Measurements from ENCODE around the gene SSR1. TPM values are rescaled to one million over a fixed set of nuclear protein-coding genes. Genes with fewer than 3 reads are reported as not detected.

The SSR1 gene
- total RNA-seq, 1 donor from 2014 or later = 96.6 TPM

DNA sequence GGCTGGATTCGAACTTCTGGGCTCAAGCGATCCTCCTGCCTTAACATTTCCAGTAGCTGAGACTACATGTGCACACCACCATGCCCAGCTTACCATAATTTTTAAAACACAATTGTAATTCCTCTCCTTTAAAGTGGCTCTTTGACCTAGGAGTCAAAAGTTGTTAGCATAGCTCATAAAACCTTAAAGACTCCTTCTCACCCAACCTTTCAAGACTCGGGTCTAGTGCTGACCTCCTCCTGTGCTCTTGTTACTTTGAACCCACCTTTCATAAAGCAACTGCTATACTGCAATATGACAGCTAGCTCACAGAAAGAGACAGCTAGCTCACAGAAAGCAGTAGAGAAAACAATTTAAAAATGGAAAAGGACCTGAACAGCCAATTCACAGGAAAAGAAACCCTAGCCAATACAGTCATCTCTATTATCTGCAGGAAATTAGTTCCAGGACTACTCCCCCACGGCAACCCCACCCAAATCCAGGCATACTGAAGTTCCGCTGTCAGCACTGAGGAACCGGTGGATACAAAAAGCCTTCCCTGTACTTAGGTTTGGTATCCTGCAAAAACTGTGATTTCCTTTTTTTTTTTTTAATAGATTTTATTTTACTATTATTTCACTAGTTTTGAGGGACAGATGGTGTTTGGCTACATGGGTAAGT lies 20.3 kb downstream of the SSR1 start:
- Histone ChIP-seq H3K4me2 (no peak overlapping the region), H3K36me3 (peaks cover 49% of the 10 kb centered on the region), H2AFZ (replicated peaks) (no peak overlapping the region), H3K9me3 (ENCODE audit: low read depth) (no peaks in the 10 kb centered on the region), H3K79me2 (ENCODE audit: low read depth) (no peaks in the 10 kb centered on the region), H3F3A (ENCODE audit: low read depth) (no peaks in the 10 kb centered on the region), H3K27me3 (no peaks in the 10 kb centered on the region), H4K20me1 (ENCODE audit: low read depth) (no peaks in the 10 kb centered on the region), H3K27ac (no peak overlapping the region), H3K4me3 (no peak overlapping the region), H3K9ac (no peak overlapping the region), H3K4me1 (no peaks in the 10 kb centered on the region)
- Mint-ChIP-seq H3K27me3 (ENCODE audit: insufficient read depth, low read depth) (no peaks in the 10 kb centered on the region), H3K4me3 (no peak overlapping the region), H3K27ac (no peak overlapping the region), H3K4me1 (no peaks in the 10 kb centered on the region), H3K36me3 (peaks cover 15% of the 10 kb centered on the region), H3K9me3 (no peaks in the 10 kb centered on the region)
- TF ChIP-seq EZH2 (IDR thresholded peaks at IDR 0.05) = no peak
- no peak for DNase-seq (ENCODE audit: low spot score)

GRCh38 chr6:7290079-7290478 lies 22.9 kb downstream of the SSR1 start:
- no peaks in the 10 kb centered on the region for H3K4me1 ChIP-seq
- no peaks in the 10 kb centered on the region for H4K20me1 ChIP-seq (ENCODE audit: low read depth)
- H3K27me3 ChIP-seq = no peaks in the 10 kb centered on the region
- H3K27ac Mint-ChIP-seq = no peak overlapping the region
- H3K9me3 ChIP-seq (ENCODE audit: low read depth) = no peaks in the 10 kb centered on the region
- H3K79me2 ChIP-seq (ENCODE audit: low read depth) = no peaks in the 10 kb centered on the region
- H3K4me1 Mint-ChIP-seq = no peaks in the 10 kb centered on the region
- H3K4me3 Mint-ChIP-seq = no peak overlapping the region
- H3K27me3 Mint-ChIP-seq (ENCODE audit: insufficient read depth, low read depth) = no peaks in the 10 kb centered on the region
- H3K9ac ChIP-seq = no peak overlapping the region
- peaks cover 9% of the 10 kb centered on the region for H3F3A ChIP-seq (ENCODE audit: low read depth)
- H3K4me2 ChIP-seq = no peak overlapping the region
- no peak for DNase-seq (ENCODE audit: low spot score)
- H3K4me3 ChIP-seq = no peak overlapping the region
- no peak overlapping the region for H3K27ac ChIP-seq
- TF ChIP-seq EZH2 (IDR thresholded peaks at IDR 0.05) (no peak), EZH2phosphoT487 (IDR thresholded peaks at IDR 0.05) (no peak), CTCF (IDR thresholded peaks at IDR 0.05) (no peak)
- no peaks in the 10 kb centered on the region for H3K9me3 Mint-ChIP-seq
- H2AFZ ChIP-seq (replicated peaks) = no peak overlapping the region
- H3K36me3 Mint-ChIP-seq = peaks cover 23% of the 10 kb centered on the region
- H3K36me3 ChIP-seq = peaks cover 48% of the 10 kb centered on the region

DNA sequence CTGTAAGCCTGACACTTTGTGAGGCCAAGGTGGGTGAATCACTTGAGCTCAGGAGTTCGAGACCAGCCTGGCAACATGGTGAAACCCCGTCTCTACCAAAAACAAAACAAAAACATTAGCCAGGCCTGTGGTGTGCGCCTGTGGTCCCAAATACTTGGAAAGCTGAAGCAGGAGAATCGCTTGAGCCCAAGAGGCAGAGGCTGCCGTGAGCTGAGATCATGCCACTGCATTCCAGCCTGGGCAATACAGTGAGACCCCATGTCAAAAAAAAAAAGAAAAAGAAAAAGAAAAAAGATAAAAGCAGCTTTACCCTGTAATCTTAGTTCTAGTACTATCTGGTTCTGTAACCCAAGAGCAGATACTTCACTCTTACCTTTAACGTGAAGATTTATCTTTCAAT lies 27.6 kb downstream of the SSR1 start:
- Histone ChIP-seq H3F3A (ENCODE audit: low read depth) (peaks cover 9% of the 10 kb centered on the region), H3K79me2 (ENCODE audit: low read depth) (no peaks in the 10 kb centered on the region), H3K4me2 (no peak overlapping the region), H3K4me3 (no peak overlapping the region), H2AFZ (replicated peaks) (no peak overlapping the region), H3K4me1 (no peaks in the 10 kb centered on the region), H3K9ac (no peak overlapping the region), H3K27ac (no peak overlapping the region), H3K27me3 (no peaks in the 10 kb centered on the region), H4K20me1 (ENCODE audit: low read depth) (no peaks in the 10 kb centered on the region), H3K36me3 (peaks cover 34% of the 10 kb centered on the region), H3K9me3 (ENCODE audit: low read depth) (no peaks in the 10 kb centered on the region)
- Mint-ChIP-seq H3K4me1 (no peaks in the 10 kb centered on the region), H3K27ac (no peak overlapping the region), H3K4me3 (no peak overlapping the region), H3K9me3 (no peaks in the 10 kb centered on the region), H3K36me3 (peaks cover 17% of the 10 kb centered on the region), H3K27me3 (ENCODE audit: insufficient read depth, low read depth) (no peaks in the 10 kb centered on the region)
- no peak for TF ChIP-seq EZH2 (IDR thresholded peaks at IDR 0.05)
- DNase-seq (ENCODE audit: low spot score) = no peak

- Mint-ChIP-seq H3K4me3 (no peak overlapping the region), H3K9me3 (no peaks in the 10 kb centered on the region), H3K36me3 (peaks cover 14% of the 10 kb centered on the region), H3K27me3 (ENCODE audit: insufficient read depth, low read depth) (no peaks in the 10 kb centered on the region), H3K4me1 (no peaks in the 10 kb centered on the region), H3K27ac (no peak overlapping the region)
- no peak for DNase-seq (ENCODE audit: low spot score)
- H3K4me2 ChIP-seq = no peak overlapping the region
- H3K36me3 ChIP-seq = peaks cover 21% of the 10 kb centered on the region
- H3K9ac ChIP-seq = no peak overlapping the region
- H4K20me1 ChIP-seq (ENCODE audit: low read depth) = no peaks in the 10 kb centered on the region
- H3K27me3 ChIP-seq = no peaks in the 10 kb centered on the region
- no peaks in the 10 kb centered on the region for H3K79me2 ChIP-seq (ENCODE audit: low read depth)
- H3K9me3 ChIP-seq (ENCODE audit: low read depth) = no peaks in the 10 kb centered on the region
- no peak overlapping the region for H2AFZ ChIP-seq (replicated peaks)
- no peak for TF ChIP-seq CTCF (IDR thresholded peaks at IDR 0.05)
- no peak for TF ChIP-seq EZH2phosphoT487 (IDR thresholded peaks at IDR 0.05)
- no peak for TF ChIP-seq EZH2 (IDR thresholded peaks at IDR 0.05)
- H3F3A ChIP-seq (ENCODE audit: low read depth) = peaks cover 9% of the 10 kb centered on the region
- H3K4me1 ChIP-seq = no peaks in the 10 kb centered on the region
- H3K27ac ChIP-seq = no peak overlapping the region
- no peak overlapping the region for H3K4me3 ChIP-seq
These were observed 29.3 kb downstream of the SSR1 start for GRCh38 chr6:7283676-7284075.
